NCI-H345 treated with DMSO at 0.1 percent for 48 hours (cell line): ENCODE data around the gene CDH1.
"Not testable (repeated sequence)": the region's sequence is repeated elsewhere in the genome, so short reads cannot be mapped to it uniquely, and the experiment has no call there.

Experiments
- DNase-seq: peaks from one replicate; lab custom pipeline; 2025; ENCODE audit not compliant: unreplicated experiment; lab: John Stamatoyannopoulos, UW

The CDH1 gene

DNA sequence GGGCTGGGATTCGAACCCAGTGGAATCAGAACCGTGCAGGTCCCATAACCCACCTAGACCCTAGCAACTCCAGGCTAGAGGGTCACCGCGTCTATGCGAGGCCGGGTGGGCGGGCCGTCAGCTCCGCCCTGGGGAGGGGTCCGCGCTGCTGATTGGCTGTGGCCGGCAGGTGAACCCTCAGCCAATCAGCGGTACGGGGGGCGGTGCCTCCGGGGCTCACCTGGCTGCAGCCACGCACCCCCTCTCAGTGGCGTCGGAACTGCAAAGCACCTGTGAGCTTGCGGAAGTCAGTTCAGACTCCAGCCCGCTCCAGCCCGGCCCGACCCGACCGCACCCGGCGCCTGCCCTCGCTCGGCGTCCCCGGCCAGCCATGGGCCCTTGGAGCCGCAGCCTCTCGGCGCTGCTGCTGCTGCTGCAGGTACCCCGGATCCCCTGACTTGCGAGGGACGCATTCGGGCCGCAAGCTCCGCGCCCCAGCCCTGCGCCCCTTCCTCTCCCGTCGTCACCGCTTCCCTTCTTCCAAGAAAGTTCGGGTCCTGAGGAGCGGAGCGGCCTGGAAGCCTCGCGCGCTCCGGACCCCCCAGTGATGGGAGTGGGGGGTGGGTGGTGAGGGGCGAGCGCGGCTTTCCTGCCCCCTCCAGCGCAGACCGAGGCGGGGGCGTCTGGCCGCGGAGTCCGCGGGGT lies at the start of gene CDH1:
Gene CDH1 (plus strand): TSS at position 247 of the 684 bp plus-strand sequence. CDS start 124 bp downstream, at position 371.
- DNase-seq: peak; percentile 75

DNA sequence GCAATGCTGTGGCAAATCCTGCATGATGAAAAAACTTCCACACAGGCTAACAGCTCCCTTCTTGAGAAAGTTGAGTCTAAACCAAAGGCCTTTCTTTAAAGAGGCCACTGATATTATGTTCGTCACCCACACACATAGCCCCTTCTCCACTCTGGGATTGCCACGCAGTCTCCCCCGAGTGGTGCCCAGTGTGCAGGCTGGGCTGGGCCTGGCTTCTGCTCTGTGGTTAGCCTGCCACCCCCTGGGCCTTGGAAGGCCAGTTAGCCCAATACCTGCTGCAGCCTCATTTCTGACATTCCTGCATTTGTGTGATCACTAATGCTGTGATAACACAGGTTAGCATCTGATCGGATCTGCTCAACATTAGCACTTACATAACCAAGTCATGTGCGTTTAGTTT lies 47.2 kb upstream of the CDH1 start:
- no peak for DNase-seq

DNA sequence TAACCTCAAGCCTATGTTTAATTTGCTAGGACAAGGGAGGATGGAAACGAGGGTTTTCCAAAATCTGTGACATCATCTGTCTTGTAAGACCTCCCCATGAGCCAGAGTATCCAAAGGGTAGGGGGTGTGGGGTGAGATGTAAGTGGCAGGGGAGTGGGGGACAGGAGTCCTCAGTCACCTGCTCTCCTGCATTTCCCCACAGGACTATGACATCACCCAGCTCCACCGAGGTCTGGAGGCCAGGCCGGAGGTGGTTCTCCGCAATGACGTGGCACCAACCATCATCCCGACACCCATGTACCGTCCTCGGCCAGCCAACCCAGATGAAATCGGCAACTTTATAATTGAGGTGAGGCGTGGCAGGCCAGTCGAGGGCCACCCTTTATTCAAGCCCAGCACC lies 41.5 kb upstream of the CDH1 start:
- no peak for DNase-seq

DNA sequence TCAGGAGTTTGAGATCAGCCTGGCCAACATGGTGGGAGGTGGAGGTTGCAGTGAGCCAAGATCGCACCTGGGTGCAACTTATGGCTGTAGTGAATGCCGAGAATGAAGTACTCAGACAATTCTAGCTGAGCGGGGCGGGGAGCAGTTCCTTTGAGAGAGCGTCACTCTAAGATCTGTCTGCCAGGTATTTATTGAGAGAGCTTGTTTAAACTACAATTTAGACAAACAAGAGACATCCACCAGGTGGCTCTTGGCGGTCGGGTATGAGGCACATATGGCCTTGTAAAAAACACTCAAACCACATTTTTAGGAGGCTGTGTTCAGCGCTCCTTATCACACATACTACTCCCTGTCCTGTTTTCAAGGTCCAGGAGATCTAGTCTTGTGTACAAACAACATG lies 40.6 kb upstream of the CDH1 start:
- peak; percentile 61 for DNase-seq

DNA sequence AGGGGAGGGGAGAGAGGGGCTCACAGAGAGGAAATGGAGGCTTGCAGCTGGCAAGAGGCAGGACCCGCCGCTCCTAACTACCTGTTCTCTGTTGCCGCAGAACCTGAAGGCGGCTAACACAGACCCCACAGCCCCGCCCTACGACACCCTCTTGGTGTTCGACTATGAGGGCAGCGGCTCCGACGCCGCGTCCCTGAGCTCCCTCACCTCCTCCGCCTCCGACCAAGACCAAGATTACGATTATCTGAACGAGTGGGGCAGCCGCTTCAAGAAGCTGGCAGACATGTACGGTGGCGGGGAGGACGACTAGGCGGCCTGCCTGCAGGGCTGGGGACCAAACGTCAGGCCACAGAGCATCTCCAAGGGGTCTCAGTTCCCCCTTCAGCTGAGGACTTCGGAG lies 39.0 kb upstream of the CDH1 start:
- no peak for DNase-seq

DNA sequence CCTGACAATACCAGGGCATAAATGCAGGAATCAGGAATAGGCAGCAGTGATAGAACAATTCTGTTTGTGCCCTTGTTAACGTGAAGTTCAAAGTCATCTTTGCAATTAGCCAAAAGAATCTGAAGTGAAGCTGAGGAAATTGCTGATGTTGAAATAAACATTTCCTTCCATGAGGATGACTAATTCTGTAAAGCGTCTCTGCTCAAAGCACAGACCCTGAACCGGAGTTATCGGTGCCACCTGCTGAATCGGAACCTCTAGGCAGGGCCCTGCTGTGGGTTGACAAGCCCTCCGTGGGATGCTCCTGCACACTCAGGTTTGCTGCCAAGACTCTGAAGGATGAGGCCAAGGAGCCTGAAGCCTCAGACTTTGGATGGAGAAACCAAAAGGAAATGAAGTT lies 37.0 kb upstream of the CDH1 start:
- no peak for DNase-seq

DNA sequence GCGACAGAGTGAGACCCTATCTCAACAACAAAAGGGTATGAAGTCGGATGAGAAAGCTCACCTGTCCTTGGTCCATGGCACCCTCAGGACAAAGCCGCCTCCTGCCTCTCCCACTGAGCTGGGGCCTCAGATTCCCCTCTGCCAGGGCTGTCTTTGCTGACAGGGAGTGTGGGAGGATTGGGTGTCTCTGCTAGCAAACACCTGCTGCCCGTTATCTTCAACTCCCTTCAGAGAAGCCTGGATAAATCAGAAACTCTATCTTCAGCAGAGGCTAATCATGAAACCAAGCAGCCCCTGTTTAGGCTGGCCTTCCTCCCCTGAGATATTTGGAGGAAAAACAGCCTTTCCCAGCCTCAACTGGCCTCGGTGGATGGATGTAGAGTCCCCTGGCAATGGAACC lies 36.3 kb upstream of the CDH1 start:
- DNase-seq: no peak

DNA sequence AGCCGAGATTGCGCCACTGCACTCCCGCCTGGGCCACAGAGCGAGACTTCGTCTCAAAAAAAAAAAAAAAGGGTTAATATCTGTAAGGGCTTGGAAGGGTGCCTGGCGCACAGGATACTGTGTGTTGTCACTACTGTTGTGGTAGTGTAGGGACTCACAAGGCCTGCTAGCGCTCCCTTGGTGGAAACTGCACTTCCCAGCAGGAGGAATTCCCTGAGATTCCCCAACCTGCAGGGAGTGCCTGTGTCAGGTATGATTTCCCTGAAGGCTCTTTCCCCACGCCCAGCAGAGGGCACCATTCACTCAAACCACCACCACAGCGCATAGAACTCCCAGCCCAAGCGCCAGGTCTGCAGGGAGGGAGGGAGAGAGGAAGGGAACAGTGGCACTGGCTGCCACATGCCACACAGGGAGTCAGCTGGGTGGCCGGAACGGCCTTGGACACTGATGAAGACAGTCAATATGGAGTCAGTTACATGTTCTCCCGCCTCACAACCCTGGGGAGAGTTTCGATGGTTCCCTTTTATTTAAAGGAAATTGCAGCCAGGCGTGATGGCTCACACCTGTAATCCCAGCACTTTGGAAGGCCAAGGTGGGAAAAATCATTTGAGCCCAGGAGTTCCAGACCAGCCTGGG lies 32.7 kb upstream of the CDH1 start:
- DNase-seq: peak; percentile 71

DNA sequence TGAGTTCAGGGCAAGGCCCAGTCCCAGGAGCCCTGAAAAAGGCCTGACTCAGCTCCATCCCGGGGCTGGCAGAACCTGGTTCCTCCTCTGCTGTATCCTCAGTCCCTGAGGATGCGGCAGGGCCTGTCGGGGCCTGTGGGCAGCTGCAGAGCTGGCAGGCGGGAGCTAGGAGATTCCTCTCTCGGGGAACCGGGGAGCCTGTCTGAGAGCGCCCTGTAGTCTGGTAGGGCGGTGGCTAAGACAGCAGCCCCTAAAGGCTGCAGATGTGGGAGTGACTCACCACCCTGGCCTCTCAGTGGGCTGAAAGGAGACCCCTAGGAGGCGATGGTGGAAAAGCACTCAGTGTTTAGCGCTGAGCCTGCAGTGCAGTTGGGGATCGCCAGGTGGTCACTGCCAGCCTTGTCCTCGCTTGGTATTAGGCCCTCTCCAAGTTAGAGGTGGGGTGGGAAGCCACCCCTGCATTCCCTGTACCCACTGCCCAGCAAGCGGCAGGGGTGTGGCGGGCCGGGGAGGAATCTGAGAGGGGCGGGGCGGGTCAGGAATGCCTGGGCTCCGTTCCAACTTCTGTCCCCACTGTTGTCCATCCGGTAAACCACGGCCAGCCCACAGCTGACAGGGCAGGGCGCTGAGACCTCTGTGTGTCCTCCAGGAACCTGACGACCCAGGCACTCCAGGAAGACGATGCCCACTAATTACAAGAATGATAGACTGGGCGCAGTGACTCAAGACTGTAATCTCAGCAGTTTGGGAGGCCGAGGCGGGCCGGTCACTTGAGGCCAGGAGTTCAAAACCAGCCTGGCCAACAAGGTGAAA lies 29.5 kb upstream of the CDH1 start:
- no peak for DNase-seq

DNA sequence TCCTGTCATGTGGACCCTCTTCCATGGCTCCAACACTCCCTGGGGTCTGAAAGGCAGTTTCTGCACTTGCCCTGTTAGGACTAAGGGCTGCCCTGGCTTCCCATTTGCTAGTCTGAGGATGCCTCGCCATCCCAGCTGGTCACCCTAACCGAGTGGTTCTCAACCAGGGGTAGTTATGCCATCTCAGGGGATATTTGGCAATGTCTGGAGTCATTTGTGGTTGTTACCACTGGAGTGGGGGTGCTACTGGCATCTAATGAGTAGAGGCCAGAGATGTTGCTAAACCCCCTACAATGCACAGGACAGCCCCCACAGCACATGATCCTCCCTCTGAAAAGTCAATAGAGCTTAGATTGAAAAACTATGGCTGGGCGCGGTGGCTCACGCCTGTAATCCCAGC lies 26.9 kb upstream of the CDH1 start:
- DNase-seq: no peak

DNA sequence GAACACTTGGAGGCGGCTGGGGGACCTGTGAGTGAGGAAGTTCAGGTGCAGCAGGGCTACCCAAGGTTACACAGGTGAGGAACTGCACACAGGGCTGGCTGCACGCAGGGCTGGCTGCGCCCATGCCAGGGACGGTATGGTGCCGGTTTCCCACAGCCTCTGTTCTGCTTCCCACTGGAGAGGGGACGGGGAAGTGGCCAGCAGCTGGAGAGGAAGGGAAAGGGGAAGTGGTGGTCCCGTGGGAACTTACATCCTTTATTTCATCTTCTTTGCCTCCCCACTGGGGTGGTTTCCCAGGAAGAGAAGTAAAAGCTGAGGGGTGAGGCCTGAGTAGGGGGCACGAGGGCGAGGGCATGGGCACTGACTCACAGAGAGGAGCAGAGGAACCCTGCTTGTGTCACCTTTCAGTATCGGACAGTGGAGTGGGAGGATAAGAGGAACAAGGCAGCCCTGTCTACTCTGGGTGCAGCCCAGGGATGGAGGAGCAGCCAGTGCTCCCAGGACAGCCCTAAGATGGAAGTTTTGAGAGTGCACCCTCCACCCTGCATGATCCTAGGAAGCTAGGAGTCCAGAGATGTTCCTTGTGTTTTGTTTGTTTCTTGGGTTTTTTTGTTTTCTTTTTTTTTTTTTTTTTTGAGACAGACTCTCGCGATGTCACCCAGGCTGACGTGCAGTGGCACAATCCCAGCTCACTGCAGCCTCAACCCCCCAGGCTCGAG lies 25.5 kb upstream of the CDH1 start:
- DNase-seq: no peak

DNA sequence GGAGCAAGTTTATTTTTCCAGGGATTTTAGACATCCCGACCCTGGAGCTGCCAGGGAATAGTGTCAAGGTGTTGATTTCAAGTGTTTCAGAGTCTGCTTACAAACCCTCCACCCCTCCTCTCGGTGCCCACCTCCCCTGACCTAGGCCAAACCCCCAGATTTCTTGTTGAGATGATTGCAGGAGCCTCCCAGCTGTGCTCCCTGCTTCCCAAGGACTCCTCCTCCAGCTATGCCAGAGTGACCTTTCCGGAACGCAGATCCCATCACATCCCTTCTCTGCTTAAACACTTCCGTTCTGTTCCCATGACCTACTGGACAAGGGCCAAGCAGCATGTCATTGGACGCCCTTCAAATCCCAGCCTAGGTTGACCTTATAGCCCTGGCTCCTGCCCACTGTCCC lies 23.7 kb upstream of the CDH1 start:
- no peak for DNase-seq

DNA sequence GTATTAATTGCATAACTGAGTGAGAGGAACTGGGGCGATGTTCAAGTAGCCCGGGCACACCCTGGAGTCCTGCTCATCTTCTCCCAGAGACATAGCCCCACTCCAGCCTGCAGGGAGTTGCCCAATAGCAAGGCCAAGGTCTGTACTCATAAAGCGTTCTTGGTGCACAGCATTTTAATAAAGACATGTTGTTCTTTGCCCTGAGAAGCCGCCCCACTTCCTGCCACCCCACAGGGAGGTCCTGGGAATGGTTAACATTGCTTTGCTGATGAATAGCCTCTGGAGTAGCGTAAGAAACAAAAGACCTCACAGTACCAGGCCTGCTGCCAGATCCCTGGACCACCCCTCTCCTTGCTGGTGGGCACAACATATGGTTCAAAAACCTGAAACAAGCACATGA lies 21.6 kb upstream of the CDH1 start:
- DNase-seq: no peak

DNA sequence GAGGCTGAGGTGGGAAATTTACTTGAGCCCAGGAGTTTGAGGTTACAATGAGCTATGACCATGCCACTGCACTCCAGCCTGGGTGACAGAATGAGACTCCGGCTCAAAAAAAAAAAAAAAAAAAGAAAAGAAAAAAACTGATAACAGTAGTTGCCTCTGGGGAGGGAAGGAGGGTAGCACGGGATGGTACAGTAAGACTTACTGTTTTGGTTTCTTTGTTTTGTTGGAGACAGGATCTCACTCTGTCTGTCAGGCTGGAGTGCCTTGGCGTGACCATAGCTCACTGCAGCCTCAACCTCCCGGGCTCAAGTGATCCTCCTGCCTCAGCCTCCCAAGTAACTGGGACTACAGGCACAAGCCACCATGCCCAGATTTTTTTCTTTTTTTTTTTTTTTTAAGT lies 20.6 kb upstream of the CDH1 start:
- not testable (repeated sequence) for DNase-seq

DNA sequence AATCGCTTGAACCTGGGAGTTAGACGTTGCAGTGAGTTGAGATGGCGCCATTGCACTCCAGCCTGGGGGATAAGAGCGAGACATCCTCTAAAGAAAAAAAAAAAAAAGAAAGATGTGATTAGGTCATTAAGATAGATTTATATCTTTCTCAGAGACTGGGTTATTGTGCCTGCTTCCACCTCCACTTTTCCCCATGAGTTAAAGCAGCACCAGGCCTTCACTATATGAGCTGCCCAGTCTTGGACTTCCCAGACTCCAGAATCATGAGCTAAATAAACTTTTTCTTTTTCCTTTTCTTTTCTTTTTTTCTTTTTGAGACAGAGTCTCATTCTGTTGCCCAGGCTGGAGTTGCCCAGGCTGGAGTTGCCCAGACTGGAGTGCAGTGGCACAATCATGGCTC lies 19.4 kb upstream of the CDH1 start:
- no peak for DNase-seq

DNA sequence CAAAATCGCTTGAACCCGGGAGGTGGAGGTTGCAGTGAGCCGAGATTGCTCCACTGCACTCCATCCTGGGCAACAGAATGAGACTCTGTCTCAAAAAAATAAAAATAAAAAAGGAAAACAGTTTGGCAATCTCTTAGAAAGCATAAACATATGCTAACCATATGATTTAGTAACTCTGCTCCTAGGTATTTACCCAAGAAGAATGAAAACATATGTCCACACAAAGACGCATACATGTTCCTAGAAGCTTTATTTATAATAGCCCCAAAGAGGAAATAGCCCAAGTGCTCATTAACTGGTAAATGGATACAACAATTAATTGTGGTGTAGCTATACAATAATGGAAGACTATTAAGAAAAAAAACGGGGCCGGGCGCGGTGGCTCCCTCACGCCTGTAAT lies 18.5 kb upstream of the CDH1 start:
- no peak for DNase-seq

DNA sequence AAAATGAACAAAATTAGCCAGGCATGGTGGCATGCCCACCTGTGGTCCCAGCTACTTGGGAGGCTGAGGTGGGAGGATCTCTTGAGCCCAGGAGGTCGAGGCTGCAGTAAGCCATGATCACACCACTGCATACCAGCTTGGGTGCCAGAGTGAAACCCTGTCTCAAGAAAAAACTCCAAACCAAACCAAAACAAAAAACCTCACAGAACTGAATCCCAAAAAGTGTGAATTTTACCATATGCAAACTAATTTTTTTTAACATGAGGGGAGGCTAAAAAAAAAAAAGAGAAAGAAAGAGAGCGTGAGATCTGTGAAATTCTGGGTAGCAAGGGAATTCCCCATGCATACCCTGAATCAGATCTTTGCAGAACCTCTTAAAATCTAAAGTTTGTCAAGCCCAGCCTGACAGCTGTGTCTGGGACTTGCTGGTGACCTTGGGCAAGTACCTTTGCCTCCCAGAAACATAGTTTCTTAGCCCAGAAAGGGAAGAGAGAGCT lies 17.1 kb upstream of the CDH1 start:
- DNase-seq: no peak

DNA sequence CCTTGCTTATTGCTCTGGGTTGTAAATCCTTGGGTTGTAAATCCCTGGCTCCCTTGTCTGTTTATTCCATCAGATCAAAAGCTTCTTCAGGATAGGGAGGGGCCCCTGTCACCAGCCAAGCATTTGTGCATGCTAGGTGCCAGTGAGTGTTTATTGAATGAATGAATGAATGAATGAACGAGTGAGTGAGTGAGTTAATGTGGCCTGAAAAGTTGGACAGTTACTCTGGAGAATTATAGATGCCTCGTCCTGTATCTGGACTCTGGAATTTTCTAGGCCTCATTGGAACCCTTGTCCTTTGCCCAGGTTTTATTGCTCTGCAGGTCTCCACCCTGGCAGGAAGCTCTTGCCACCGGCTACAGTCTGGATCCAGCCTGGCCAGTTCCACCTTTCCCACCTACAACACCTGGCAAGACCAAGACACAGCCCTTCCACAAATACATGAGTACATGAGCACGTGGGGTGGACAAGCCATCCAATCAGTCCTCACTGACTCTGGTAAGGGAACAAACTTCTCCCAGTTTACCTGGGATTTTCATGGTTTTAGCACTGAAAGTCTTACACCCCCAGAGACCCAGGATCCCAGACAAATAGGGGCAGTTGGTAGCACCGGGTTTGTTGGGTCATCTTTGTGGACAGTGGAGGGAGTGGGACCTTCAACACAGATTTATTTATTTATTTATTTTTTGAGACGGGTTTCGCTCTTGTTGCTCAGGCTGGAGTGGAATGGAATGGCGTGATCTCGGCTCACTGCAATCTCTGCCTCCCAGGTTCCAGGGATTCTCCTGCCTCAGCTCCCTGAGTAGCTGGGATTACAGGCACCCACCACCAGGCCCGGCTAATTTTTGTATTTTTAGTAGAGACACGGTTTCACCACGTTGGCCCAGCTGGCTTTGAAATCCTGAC lies 14.7 kb upstream of the CDH1 start:
- DNase-seq: no peak

DNA sequence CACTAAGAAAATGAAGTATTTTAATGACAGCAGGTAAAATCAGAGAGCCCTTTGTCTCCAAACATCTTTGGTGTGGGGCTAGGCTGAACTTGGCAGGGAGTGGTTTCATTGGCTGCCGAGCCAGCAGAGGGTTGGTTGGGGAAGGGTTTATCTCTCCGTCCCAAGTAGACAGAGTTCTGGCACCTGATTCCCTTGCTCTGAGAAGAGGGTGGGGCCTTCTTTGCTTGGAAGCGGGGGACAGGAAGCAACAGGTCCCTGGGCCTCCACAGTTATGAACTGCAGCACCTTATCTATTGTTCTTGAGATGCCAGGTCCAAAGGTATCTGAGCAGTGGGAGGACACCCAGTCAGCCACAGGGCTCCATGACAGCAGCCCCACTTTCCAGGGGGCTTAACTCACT lies 12.3 kb upstream of the CDH1 start:
- no peak for DNase-seq

DNA sequence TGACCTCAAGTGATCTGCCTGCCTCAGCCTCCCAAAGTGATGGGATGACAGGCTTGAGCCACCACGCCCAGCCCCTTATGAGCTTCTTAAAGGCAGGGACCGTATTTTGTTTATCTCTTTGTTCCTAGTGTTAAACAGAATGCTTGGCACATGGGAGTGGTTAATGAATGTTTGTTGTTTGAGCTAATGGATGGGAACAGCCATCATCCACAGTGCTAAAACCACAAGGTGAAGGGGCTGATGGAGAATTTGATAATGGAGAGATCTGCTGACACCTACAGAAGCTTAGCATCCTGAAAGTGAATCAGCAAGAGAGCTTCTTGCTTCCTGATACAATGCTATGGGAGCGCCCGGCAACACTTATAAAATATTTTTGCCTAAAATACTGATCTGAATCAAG lies 8.6 kb upstream of the CDH1 start:
- no peak for DNase-seq
